Brain microvascular endothelial cell (primary cell): ENCODE data around the gene CRACDL.
"Not testable (repeated sequence)": the region's sequence is repeated elsewhere in the genome, so short reads cannot be mapped to it uniquely, and the experiment has no call there.

Source experiments
- DNase-seq: peaks from one replicate; pipeline ENCODE4 v3.0.0-alpha.2; 2020
- H3K27ac ChIP-seq: fragments of 250-450 bp; sonication (Bioruptor Pico); 2 replicates; pipeline ENCODE4 v1.5.1; 2020; ENCODE audit warnings: mild to moderate bottlenecking, moderate library complexity
- H3K27me3 ChIP-seq: fragments of 250-450 bp; sonication (Bioruptor Pico); replicated peaks from 2 replicates; pipeline ENCODE4 v1.5.1; 2020; ENCODE audit warnings: mild to moderate bottlenecking
- H3K36me3 ChIP-seq: fragments of 250-450 bp; sonication (Bioruptor Pico); replicated peaks from 2 replicates; pipeline ENCODE4 v1.5.1; 2020; ENCODE audit warnings: mild to moderate bottlenecking
- H3K4me3 ChIP-seq: 2 replicates; pipeline ENCODE4 v1.5.1; 2011; ENCODE audit warnings: low read depth, mild to moderate bottlenecking, control low read depth, low read length, moderate library complexity
- in situ Hi-C: cut with HindIII; loops from 2 replicates; pipeline ENCODE4 v1.10.0; 2017; ENCODE audit warnings: low sequenced_read_pairs, low pct_ligation_motif_present
- TF ChIP-seq, protein P1 (sequence below): IDR thresholded peaks from 2 replicates; pipeline ENCODE4 v1.5.1; 2011; ENCODE audit warnings: low read depth, mild to moderate bottlenecking, moderate library complexity, low read length, control low read depth, inconsistent platforms; ENCODE audit errors: missing control alignments

Gene CRACDL

DNA sequence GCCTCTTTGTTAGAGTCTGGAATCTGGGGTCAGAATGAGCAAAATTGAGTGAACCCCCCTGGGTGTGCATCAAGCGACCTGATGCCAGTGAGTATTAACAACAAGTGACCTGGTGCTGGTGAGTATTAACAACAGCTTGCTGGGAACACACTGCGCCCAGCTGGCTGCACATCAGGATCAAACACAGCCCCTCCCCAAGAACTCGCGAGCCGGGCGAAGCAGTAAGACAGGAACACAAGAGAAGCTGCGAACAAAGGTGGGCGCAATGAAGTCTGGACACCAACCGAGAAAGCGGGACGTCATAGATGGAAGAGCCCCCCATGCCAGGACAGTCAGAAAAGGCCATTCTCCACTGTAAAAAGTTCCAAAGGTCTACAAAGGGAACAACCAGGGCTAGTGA lies 34.3 kb downstream of the CRACDL start:
- in situ Hi-C loops = no loop called here
- DNase-seq = no peak
- TF ChIP-seq, protein P1, sequence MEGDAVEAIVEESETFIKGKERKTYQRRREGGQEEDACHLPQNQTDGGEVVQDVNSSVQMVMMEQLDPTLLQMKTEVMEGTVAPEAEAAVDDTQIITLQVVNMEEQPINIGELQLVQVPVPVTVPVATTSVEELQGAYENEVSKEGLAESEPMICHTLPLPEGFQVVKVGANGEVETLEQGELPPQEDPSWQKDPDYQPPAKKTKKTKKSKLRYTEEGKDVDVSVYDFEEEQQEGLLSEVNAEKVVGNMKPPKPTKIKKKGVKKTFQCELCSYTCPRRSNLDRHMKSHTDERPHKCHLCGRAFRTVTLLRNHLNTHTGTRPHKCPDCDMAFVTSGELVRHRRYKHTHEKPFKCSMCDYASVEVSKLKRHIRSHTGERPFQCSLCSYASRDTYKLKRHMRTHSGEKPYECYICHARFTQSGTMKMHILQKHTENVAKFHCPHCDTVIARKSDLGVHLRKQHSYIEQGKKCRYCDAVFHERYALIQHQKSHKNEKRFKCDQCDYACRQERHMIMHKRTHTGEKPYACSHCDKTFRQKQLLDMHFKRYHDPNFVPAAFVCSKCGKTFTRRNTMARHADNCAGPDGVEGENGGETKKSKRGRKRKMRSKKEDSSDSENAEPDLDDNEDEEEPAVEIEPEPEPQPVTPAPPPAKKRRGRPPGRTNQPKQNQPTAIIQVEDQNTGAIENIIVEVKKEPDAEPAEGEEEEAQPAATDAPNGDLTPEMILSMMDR = no peak
- H3K36me3 ChIP-seq = no peaks in the 10 kb centered on the region
- no peak overlapping the region for H3K27ac ChIP-seq
- no peaks in the 10 kb centered on the region for H3K27me3 ChIP-seq
- no peak overlapping the region for H3K4me3 ChIP-seq

DNA sequence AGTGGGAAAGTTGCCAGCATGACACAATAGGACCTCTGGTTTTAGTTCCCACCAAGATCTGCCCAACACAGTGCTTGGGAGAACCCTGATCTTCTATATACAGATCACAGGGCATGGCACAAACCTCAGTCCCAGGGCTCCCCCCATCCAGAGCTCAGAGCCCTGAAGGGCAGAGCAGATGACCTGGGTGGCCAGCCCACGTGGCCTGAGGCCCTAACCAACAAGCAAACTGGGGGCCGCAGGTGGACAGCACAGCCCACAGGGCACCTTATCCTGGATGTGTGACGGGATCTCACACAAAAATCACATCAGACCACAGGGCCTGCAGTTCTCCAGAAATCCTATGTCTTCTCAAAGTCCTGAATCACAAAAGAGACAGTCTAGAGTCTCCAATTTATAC lies 34.7 kb downstream of the CRACDL start:
- Histone ChIP-seq H3K36me3 (no peaks in the 10 kb centered on the region), H3K27ac (no peak overlapping the region), H3K4me3 (no peak overlapping the region), H3K27me3 (no peaks in the 10 kb centered on the region)
- TF ChIP-seq, protein P1 = no peak
- no peak for DNase-seq
- in situ Hi-C loops = no loop called here

DNA sequence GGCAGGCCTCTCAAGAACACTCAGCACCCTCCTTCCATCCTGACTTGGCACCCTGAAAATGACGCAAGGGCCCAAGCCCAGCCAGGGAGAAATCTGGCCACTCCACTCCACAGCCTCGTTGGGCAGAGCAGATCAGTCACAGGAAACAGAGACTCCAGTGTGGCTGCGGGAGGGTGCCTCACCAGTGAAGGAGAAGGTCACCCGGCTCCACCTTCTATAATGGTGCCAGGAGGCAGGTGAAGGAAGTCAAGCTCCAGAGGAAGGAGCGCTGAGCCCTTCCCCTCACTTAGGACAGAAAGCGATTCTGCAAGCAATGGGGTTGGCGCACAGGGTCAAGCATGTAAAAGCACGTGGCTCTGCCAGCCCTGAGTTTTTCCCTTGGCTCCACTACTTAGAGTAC lies 35.3 kb downstream of the CRACDL start:
- H3K36me3 ChIP-seq = no peaks in the 10 kb centered on the region
- H3K27me3 ChIP-seq = no peaks in the 10 kb centered on the region
- no peak overlapping the region for H3K27ac ChIP-seq
- in situ Hi-C loops = no loop called here
- TF ChIP-seq, protein P1 = no peak
- no peak overlapping the region for H3K4me3 ChIP-seq
- DNase-seq = no peak

DNA sequence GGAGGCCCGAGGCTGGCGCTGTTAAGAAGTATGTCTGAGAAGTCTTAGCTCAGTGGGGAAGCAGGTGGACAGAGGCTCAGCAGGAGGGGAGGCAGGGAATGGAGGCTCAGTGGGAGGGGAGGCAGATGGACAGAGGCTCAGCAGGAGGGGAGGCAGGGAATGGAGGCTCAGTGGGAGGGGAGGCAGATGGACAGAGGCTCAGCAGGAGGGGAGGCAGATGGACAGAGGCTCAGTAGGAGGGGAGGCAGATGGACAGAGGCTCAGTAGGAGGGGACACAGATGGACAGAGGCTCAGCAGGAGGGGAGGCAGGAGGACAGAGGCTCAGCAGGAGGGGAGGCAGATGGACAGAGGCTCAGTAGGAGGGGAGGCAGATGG lies 36.3 kb downstream of the CRACDL start:
- in situ Hi-C loops, H3K4me3 ChIP-seq, H3K27ac ChIP-seq, H3K27me3 ChIP-seq, H3K36me3 ChIP-seq, DNase-seq: not testable (repeated sequence)

DNA sequence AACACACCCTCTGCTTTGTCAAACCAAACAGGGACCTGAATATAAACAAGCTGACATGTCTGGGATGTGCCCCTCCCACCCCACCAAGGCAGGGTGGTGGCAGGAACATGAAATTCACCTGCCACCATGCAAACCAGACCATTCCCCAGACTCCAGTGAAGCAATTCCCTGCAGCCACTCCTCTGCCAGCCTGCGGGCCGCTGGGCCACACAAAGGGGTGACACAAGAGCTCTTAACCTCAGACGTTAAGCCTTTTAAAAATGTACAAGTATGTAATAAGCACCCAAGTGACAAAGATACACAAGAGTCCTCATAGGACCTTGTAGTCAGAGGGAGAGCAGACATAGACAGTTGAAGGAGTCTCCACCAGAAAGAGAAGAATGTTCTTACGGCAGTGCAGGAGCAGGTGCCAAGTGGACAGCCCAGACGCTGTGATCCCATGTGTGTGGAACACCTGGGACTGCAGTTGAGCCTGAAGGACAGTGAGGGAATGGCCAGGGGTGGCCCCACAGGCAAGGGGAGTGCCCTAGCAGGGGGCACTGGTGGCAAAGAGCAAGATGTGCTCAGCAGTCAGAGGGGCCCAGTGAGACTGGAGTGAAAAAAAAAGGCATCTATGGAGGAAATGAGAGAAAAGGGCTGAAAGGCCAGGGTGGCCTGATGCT lies 36.9 kb downstream of the CRACDL start:
- H3K36me3 ChIP-seq = no peaks in the 10 kb centered on the region
- in situ Hi-C loops = no loop called here
- H3K27me3 ChIP-seq = no peaks in the 10 kb centered on the region
- H3K27ac ChIP-seq = no peak overlapping the region
- DNase-seq = no peak
- TF ChIP-seq, protein P1 = no peak
- no peak overlapping the region for H3K4me3 ChIP-seq

DNA sequence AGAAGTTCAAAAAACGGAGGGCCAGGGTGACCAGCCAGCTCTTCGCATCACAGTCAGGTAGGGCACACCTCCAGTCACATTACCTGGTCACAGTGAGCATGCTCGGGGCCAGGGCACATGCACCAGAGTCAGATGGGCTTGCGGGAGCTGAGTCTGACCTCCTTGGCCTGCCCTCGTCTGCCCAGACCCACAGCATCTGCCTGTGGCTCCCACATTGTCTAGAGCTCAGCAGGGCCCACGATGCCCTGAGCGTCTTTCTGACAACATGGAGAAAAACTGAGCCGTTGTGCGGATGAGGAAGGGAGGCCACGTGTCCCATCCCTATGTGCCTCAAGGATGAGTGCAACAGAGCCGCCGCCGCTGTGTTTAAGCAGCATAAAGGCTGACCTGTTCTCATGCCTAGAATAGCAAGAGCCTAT lies 37.6 kb downstream of the CRACDL start:
- Histone ChIP-seq H3K4me3 (no peak overlapping the region), H3K36me3 (no peaks in the 10 kb centered on the region), H3K27ac (no peak overlapping the region), H3K27me3 (no peaks in the 10 kb centered on the region)
- TF ChIP-seq, protein P1 = no peak
- in situ Hi-C loops = no loop called here
- DNase-seq = no peak
